HCT116 (cell line): ENCODE measurements around the gene RNF175. TPM values are rescaled to one million over a fixed set of nuclear protein-coding genes. Genes with fewer than 3 reads are reported as not detected.
A peak's percentile ranks its signal among the peaks of the same experiment; 100 is the strongest.

ENCODE experiments used
- ATAC-seq: fragments of 200-7000 bp; cut with Tn5 transposase; 2 replicates; pipeline ENCODE4 v1.9.1; 2020; ENCODE audit warnings: mild to moderate bottlenecking, moderate library complexity
- BruUV-seq: library from RNA; stranded (reverse); fragments of 400-500 nt; replicated peaks from 2 replicates; lab custom pipeline; 2021; lab: Mats Ljungman, UMichigan
- CTCF ChIA-PET: fragments of 300-600 bp; sonication (Branson Sonifier 250); formaldehyde crosslinking; loops from one replicate; lab custom pipeline; 2021; ENCODE audit warnings: antibody characterized with exemption; lab: Charles Lee
- POLR2A ChIA-PET: fragments of 300-600, 350-600 bp; sonication (Branson Sonifier 250); formaldehyde crosslinking; loops from one replicate; lab custom pipeline; 2021; ENCODE audit warnings: antibody characterized with exemption; lab: Charles Lee
- RAD21 ChIA-PET, 2 experiments: fragments of 300-600 bp; sonication (Branson Sonifier 250); formaldehyde crosslinking; loops; one replicate each; lab custom pipeline; 2023; ENCODE audit warnings: low total read pairs in 2 of 2; ENCODE audit not compliant: uncharacterized antibody in 2 of 2, unreplicated experiment in 2 of 2, low non-redundant PET in 1 of 2; lab: Charles Lee
- DNase-seq: peaks from one replicate; pipeline ENCODE4 v3.0.0-alpha.2; 2010; ENCODE audit warnings: low read depth, low spot score
- H2AFZ ChIP-seq: fragments of 200-600 bp; shearing (Covaris generic), sonication (generic); 2 replicates; pipeline ENCODE4 v1.6.1; 2017; ENCODE audit warnings: low read depth, mixed run types, mixed read lengths, antibody characterized with exemption, low read length; ENCODE audit not compliant: poor library complexity, severe bottlenecking
- H3K27ac ChIP-seq: 2 replicates; pipeline ENCODE4 v1.5.1; 2012; ENCODE audit warnings: low read depth, low read length
- H3K27me3 ChIP-seq: fragments of 200-600 bp; sonication (generic); 2 replicates; pipeline ENCODE4 v1.6.1; 2016; ENCODE audit warnings: mixed run types, low read length, mixed read lengths; ENCODE audit not compliant: insufficient read depth
- H3K36me3 ChIP-seq, 2 experiments: fragments of 200-500 bp in 1 of 2; fragments of 200-600 bp in 1 of 2; sonication (Bioruptor generic) in 1 of 2; sonication (generic) in 1 of 2; 2 replicates each; pipeline versions ENCODE4 v1.5.1 to v1.6.1; 2014 to 2016; ENCODE audit warnings: low read length in 2 of 2, inconsistent platforms in 1 of 2, mixed read lengths in 1 of 2, mixed run types in 1 of 2; ENCODE audit not compliant: insufficient read depth in 2 of 2, control insufficient read depth in 1 of 2
- H3K4me1 ChIP-seq, 2 experiments: fragments of 200-600 bp in 1 of 2; sonication (generic) in 1 of 2; 2 replicates each; pipeline versions ENCODE4 v1.5.1 to v1.6.1; 2012 to 2017; ENCODE audit warnings: low read length in 2 of 2, inconsistent platforms in 1 of 2, mild to moderate bottlenecking in 1 of 2, mixed read lengths in 1 of 2, mixed run types in 1 of 2, moderate library complexity in 1 of 2; ENCODE audit not compliant: insufficient read depth in 2 of 2, control insufficient read depth in 1 of 2
- H3K4me2 ChIP-seq: fragments of 200-600 bp; sonication (generic); 2 replicates; pipeline ENCODE4 v1.6.1; 2017; ENCODE audit warnings: mixed run types, low read length, mixed read lengths
- H3K4me3 ChIP-seq, 2 experiments: fragments of 200-600 bp in 1 of 2; sonication (generic) in 1 of 2; replicated peaks in 1 of 2; 2 replicates each; pipeline ENCODE4 v1.5.1; 2011 to 2016; ENCODE audit warnings: low read length in 2 of 2, control low read depth in 1 of 2, low read depth in 1 of 2, mild to moderate bottlenecking in 1 of 2, mixed read lengths in 1 of 2, mixed run types in 1 of 2
- H3K79me2 ChIP-seq: fragments of 200-600 bp; sonication (generic); 2 replicates; pipeline ENCODE4 v1.6.1; 2017; ENCODE audit warnings: mild to moderate bottlenecking, mixed run types, low read length, moderate library complexity, mixed read lengths; ENCODE audit not compliant: insufficient read depth
- H3K9ac ChIP-seq: fragments of 200-600 bp; sonication (generic); 2 replicates; pipeline ENCODE4 v1.6.1; 2016; ENCODE audit warnings: low read length, mixed read lengths
- H3K9me2 ChIP-seq: fragments of 200-600 bp; sonication (generic), shearing (Covaris generic); 2 replicates; pipeline ENCODE4 v1.6.1; 2017; ENCODE audit warnings: mixed run types, mild to moderate bottlenecking, moderate library complexity; ENCODE audit not compliant: insufficient read depth
- H3K9me3 ChIP-seq, 2 experiments: fragments of 200-500 bp in 1 of 2; fragments of 200-600 bp in 1 of 2; sonication (Bioruptor generic) in 1 of 2; sonication (generic) in 1 of 2; 2 replicates each; pipeline ENCODE4 v1.6.1; 2014 to 2017; ENCODE audit warnings: low read length in 2 of 2, mixed read lengths in 2 of 2, inconsistent platforms in 1 of 2, low read depth in 1 of 2, mild to moderate bottlenecking in 1 of 2, mixed run types in 1 of 2, moderate library complexity in 1 of 2; ENCODE audit not compliant: control insufficient read depth in 1 of 2, insufficient read depth in 1 of 2
- H4K20me1 ChIP-seq: fragments of 200-600 bp; sonication (generic), shearing (Covaris generic); 2 replicates; pipeline ENCODE4 v1.6.1; 2017; ENCODE audit warnings: mixed run types, mild to moderate bottlenecking, moderate library complexity; ENCODE audit not compliant: insufficient read depth
- CEBPB ChIP-seq: IDR thresholded peaks from 2 replicates; pipeline ENCODE4 v1.6.1; 2012; ENCODE audit warnings: low read depth
- EZH2phosphoT487 ChIP-seq: fragments of 200-600 bp; IDR thresholded peaks from 2 replicates; pipeline ENCODE4 v1.6.1; 2018; ENCODE audit warnings: antibody characterized with exemption, borderline replicate concordance
- FOSL1 ChIP-seq: IDR thresholded peaks from 2 replicates; pipeline ENCODE4 v1.6.1; 2012; ENCODE audit warnings: low read depth
- POLR2A ChIP-seq: IDR thresholded peaks from 2 replicates; pipeline ENCODE4 v1.7.0; 2011; ENCODE audit warnings: borderline replicate concordance; ENCODE audit not compliant: insufficient read depth, insufficient read length; ENCODE audit errors: extremely low read depth
- RAD21 ChIP-seq: IDR thresholded peaks from 2 replicates; pipeline ENCODE4 v1.6.1; 2012; ENCODE audit warnings: low read depth, mild to moderate bottlenecking
- SIN3A ChIP-seq: IDR thresholded peaks from 2 replicates; pipeline ENCODE4 v1.6.1; 2012; ENCODE audit warnings: low read depth
- SRF ChIP-seq: IDR thresholded peaks from 2 replicates; pipeline ENCODE4 v1.6.1; 2012; ENCODE audit warnings: low read depth
- TCF7L2 ChIP-seq: IDR thresholded peaks from 2 replicates; pipeline ENCODE4 v1.7.0; 2011; ENCODE audit warnings: borderline replicate concordance, inconsistent platforms; ENCODE audit not compliant: insufficient read depth, insufficient read length; ENCODE audit errors: extremely low read depth
- ZFX ChIP-seq: fragments of 450-650 bp; IDR thresholded peaks from 2 replicates; pipeline ENCODE4 v1.6.1; 2017
- ZNF274 ChIP-seq: fragments of 200-500 bp; sonication (Bioruptor generic); IDR thresholded peaks from 2 replicates; pipeline ENCODE4 v1.6.1; 2014; ENCODE audit warnings: mild to moderate bottlenecking, low read depth, low read length, inconsistent platforms
- intact Hi-C: fragments of 100-400 bp; cut with micrococcal nuclease; formaldehyde crosslinking; loops from 2 replicates; pipeline ENCODE4 v1.10.0; 2022
- total RNA-seq: library from RNA; stranded (reverse); gene quantifications from one replicate; pipeline ENCODE4 v1.2.1, GENCODE V29; 2021; ENCODE audit not compliant: unreplicated experiment
- TF ChIP-seq, protein P1 (sequence below): IDR thresholded peaks from 2 replicates; pipeline ENCODE4 v1.6.1; 2011; ENCODE audit warnings: mild to moderate bottlenecking, low read length, moderate library complexity; ENCODE audit not compliant: insufficient replicate concordance; ENCODE audit errors: extremely low read depth
- TF ChIP-seq, protein P2 (sequence below), 3 experiments: fragments of 200-600 bp in 1 of 3; sonication (generic) in 1 of 3; IDR thresholded peaks in 2 of 3; conservative IDR thresholded peaks in 1 of 3; 2 replicates each; pipeline ENCODE4 v1.5.1; 2012 to 2017; ENCODE audit warnings: low read depth in 2 of 3, low read length in 2 of 3, antibody characterized with exemption in 1 of 3, borderline replicate concordance in 1 of 3, control low read depth in 1 of 3, mild to moderate bottlenecking in 1 of 3, mixed read lengths in 1 of 3, mixed run types in 1 of 3, moderate library complexity in 1 of 3; ENCODE audit not compliant: insufficient read depth in 1 of 3

The RNF175 gene
- total RNA-seq, 1 experiment from 2014 or later = not detected

DNA sequence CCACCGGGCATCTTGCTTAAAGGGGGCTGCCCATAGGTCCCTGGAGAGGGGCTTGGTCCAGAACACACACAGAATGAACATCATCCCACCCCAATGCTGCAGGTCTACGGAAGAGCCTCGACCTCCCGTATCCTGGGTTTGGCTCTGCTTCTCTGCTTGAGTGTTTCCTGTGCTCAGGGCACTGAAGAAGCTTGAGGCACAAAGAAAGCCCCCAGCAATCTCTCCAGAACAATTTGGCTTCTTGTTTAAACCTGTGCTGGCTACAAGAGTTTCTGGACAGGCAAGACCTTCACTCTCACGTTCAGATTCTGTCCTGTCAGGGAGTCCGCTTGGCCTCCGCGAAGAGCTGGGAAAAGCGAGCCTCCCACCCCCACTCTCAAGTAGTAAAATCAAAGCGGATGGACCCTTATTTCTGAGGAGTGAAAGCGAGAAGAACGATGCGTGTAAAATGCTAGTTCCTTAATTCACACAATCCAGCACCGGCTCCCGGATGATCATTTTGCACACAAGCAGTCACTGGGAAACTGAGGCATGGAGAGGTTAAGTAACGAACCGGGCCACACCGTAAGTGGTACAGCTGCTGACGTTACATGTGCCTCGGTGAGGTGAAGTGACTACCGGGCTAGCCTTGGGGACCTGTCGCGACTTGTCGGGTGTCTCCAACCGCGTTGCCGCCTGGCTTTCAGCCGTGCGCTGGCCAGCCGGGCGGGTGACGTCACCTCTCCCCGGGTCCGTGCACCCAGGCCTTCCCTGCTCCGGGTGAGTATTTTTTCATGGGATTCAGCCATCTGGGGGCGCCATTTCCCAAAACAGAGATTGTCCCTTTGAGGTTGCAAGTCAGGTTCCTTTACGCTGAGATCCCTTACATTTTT, 32.2 kb upstream of the RNF175 start:
- ChIA-PET RAD21 (no interaction called here), POLR2A (no interaction called here), CTCF (no interaction called here)
- H3K9ac ChIP-seq = no peak overlapping the region
- H4K20me1 ChIP-seq = no peaks in the 10 kb centered on the region
- H3K27ac ChIP-seq = no peak overlapping the region
- H3K9me3 ChIP-seq = no peaks in the 10 kb centered on the region
- H3K4me3 ChIP-seq = no peak overlapping the region
- peaks cover 7% of the 10 kb centered on the region; the same call in 1 of the 2 replicates for H3K27me3 ChIP-seq
- H2AFZ ChIP-seq = no peak overlapping the region
- H3K36me3 ChIP-seq = no peaks in the 10 kb centered on the region
- H3K4me2 ChIP-seq = no peak overlapping the region
- TF ChIP-seq CEBPB (no peak), TCF7L2 (no peak), ZFX (no peak), ZNF274 (no peak), SRF (no peak), RAD21 (peak; percentile 50), SIN3A (no peak), FOSL1 (no peak), POLR2A (no peak), EZH2phosphoT487 (no peak)
- TF ChIP-seq, protein P1, sequence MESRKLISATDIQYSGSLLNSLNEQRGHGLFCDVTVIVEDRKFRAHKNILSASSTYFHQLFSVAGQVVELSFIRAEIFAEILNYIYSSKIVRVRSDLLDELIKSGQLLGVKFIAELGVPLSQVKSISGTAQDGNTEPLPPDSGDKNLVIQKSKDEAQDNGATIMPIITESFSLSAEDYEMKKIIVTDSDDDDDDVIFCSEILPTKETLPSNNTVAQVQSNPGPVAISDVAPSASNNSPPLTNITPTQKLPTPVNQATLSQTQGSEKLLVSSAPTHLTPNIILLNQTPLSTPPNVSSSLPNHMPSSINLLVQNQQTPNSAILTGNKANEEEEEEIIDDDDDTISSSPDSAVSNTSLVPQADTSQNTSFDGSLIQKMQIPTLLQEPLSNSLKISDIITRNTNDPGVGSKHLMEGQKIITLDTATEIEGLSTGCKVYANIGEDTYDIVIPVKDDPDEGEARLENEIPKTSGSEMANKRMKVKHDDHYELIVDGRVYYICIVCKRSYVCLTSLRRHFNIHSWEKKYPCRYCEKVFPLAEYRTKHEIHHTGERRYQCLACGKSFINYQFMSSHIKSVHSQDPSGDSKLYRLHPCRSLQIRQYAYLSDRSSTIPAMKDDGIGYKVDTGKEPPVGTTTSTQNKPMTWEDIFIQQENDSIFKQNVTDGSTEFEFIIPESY = no peak
- TF ChIP-seq, protein P2, sequence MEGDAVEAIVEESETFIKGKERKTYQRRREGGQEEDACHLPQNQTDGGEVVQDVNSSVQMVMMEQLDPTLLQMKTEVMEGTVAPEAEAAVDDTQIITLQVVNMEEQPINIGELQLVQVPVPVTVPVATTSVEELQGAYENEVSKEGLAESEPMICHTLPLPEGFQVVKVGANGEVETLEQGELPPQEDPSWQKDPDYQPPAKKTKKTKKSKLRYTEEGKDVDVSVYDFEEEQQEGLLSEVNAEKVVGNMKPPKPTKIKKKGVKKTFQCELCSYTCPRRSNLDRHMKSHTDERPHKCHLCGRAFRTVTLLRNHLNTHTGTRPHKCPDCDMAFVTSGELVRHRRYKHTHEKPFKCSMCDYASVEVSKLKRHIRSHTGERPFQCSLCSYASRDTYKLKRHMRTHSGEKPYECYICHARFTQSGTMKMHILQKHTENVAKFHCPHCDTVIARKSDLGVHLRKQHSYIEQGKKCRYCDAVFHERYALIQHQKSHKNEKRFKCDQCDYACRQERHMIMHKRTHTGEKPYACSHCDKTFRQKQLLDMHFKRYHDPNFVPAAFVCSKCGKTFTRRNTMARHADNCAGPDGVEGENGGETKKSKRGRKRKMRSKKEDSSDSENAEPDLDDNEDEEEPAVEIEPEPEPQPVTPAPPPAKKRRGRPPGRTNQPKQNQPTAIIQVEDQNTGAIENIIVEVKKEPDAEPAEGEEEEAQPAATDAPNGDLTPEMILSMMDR (IDR thresholded peaks at IDR 0.05 in 2 of 3, conservative IDR thresholded peaks at IDR 0.05 in 1 of 3; ENCODE audit: borderline replicate concordance in 1 of 3, insufficient read depth in 1 of 3, low read depth in 2 of 3, low read length in 2 of 3) = peak; percentile 27 to 46 (median 31); a peak in 3 of 6 replicates
- BruUV-seq = no TSS peak
- no peaks in the 10 kb centered on the region for H3K9me2 ChIP-seq
- no peak; the same call in 1 of the 2 replicates for ATAC-seq
- H3K79me2 ChIP-seq = no peaks in the 10 kb centered on the region
- intact Hi-C loops = no loop called here
- no peak for DNase-seq
- H3K4me1 ChIP-seq = no peaks in the 10 kb centered on the region
